ENCODE data around the gene COL4A3.
A peak's percentile ranks its signal among the peaks of the same experiment; 100 is the strongest.
"Not testable (repeated sequence)": the region's sequence is repeated elsewhere in the genome, so short reads cannot be mapped to it uniquely, and the experiment has no call there.

The COL4A3 gene

GRCh38 chr2:227219312-227220105, 55.1 kb downstream of the COL4A3 start:
- no peak for DNase-seq

- no peak for DNase-seq
Observed at GRCh38 chr2:227221120-227221519, 56.7 kb downstream of the COL4A3 start.

GRCh38 chr2:227222292-227222691, 57.9 kb downstream of the COL4A3 start:
- no peak for DNase-seq

DNA sequence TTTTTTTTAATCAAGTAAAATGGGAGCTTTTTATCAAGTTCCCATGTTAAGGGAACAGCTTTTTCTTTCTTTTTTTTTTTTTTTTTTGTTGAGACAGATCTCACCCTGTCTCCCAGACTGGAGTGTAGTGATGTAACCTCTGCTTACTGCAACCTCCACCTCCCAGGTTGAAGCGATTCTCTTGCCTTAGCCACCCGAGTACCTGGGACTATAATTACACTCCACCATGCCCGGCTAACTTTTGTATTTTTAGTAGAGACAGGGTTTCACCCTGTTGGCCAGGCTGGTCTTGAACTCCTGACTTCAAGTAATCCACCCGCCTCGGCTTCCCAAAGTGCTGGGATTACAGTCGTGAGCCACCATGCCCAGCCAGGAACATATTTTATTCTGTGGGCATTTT, 61.2 kb downstream of the COL4A3 start:
- DNase-seq: not testable (repeated sequence)

DNA sequence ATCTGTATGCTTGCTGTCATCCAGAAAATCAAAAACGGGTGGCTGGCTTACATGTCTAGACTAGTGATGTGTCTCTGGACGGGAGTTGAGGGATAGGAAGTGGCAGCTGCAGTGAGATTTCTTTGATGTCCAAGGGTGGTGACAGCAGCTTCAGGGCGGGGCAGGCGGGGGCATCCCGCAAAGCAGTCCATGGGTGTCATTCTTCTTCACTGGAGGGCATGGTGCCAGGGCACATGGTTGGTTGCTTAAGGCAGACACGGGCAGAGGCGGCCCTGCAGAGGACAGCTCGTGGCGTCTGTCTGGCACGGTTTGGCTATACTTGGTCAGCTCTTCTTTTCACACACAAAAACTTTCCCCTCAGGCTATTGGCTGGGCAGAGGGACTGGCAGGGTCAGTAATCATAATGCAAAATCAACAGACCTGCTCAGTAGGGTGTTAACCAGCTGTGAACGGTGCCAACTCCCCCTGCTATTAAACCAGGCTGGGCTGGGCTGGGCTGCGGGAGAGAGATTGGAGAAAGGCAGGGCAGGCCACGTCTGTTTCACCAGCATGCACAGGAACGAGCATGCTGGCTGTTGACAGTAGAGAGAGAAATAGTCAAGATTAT, 63.7 kb downstream of the COL4A3 start:
- DNase-seq: peak; percentile 6

DNA sequence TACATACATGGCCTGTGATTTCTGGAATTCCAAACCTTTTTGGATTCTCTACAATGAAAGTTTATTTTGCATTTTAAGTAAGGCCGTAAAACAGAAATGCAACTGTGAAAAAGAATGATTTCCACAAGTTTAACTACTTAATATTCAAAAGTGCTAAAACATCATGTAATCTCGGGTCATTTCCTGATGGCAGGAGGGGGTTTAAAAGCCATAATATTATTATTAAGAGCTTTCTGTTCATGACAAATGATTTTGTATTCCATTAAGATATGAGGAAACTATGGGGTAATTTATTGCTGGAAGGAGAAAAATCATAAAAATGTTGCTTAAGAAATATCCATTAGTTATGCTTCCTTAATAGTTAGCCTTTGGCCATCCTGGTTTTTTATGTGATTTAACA, 65.7 kb downstream of the COL4A3 start:
- no peak for DNase-seq

DNA sequence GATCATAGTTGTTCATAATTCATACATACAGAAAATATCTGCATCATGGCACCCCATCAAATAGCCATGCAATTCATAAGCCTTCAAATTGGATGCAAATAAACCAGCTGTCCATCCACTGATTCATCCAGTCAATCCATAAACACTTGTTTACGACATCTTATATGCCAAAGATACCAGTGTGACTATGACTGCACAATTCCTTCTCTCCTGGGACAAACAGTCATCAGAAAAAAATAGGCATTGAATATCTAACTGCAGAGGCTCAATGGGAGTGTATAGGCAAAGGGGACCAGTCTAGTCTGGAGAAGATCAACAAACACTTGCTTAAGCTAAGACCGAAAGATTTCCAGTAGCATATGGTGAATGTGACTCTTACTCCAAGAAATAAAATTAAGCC, 70.0 kb downstream of the COL4A3 start:
- DNase-seq: no peak

DNA sequence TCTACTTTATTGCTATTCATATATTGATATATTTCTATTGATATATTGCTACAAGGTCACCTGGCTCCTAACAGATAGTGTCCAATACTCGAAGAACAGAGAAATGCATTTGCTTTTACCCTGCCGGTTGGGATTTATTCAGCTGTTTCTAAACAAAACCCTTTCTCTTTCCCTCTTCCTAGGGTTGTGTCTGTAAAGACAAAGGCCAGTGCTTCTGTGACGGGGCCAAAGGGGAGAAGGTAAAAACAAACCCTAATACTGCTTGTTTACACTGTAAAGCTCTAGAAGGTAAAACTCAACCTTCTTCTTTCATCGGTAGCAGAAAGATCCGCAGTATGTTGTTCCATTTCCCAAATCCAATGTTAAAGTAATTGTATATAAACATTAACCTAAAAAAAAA, 73.4 kb downstream of the COL4A3 start:
- DNase-seq: no peak

GRCh38 chr2:227238238-227239237, 74.1 kb downstream of the COL4A3 start:
- DNase-seq: peak; percentile 28

DNA sequence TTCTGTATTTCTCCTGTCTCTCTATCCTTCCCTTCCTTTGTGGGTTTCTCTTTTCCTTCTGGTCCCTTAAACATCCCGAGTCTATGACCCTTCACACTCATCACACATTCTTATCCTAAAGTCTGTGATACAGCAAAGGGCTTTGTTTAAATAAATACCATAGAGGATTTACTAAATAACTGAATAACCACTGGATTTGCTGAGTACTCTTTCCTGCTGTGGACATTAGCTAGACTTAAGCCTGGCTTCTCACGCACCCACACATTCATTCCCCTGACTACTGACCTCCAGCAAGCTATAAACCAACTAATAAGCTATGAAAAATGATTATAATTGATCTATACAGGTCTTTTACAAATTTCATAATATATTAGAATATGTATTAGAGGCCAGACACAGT, 76.6 kb downstream of the COL4A3 start:
- DNase-seq: no peak

DNA sequence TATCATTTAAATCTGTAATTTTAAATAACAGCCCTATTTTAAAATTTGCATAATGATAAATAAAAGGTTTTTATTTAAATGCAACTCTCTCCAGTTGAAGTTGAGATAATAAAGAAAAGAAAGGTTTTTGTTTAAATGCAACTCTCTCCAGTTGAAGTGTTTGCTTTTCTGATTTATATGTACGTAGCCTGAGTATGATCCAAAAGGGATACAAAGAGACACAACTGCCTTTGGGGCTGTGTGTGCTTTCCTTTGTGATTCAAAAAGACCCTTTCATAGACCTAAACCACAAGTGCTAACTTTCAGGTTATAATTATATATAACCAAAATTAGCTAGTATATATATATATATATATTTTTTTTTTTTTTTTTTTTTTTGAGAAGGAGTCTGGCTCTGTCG, 84.5 kb downstream of the COL4A3 start:
- DNase-seq: no peak

- no peak for DNase-seq
Observed at GRCh38 chr2:227252831-227253230, 88.4 kb downstream of the COL4A3 start.

- DNase-seq: no peak
Observed at GRCh38 chr2:227256605-227257004, 92.2 kb downstream of the COL4A3 start.

DNA sequence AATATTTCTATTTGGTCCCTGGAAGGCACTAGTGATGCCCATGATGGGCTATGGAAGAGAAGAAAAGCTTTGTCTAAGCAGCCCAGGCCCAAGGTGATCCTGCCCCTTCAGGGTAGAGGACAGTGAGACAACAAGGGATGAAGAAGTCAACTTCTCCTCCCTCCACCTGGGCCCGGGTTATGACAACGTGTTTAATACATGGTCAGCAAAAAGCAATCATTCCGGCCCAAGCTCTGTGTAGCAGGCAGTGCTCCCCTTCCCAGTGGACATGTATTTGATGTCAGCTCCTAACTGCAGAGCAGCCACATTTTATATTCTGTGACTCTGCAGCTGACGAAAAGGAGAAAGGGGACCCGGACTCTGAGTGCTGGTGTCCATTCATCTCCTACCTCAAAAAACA, 93.4 kb downstream of the COL4A3 start:
- DNase-seq: no peak

- no peak for DNase-seq
Observed at GRCh38 chr2:227260041-227260440, 95.6 kb downstream of the COL4A3 start.

- no peak for DNase-seq
Observed at GRCh38 chr2:227267410-227268115, 103.1 kb downstream of the COL4A3 start.

GRCh38 chr2:227280895-227281294, 116.5 kb downstream of the COL4A3 start:
- no peak for DNase-seq

- no peak for DNase-seq
Observed at GRCh38 chr2:227285741-227286236, 121.4 kb downstream of the COL4A3 start.

GRCh38 chr2:227287771-227288170, 123.3 kb downstream of the COL4A3 start:
- no peak for DNase-seq

DNA sequence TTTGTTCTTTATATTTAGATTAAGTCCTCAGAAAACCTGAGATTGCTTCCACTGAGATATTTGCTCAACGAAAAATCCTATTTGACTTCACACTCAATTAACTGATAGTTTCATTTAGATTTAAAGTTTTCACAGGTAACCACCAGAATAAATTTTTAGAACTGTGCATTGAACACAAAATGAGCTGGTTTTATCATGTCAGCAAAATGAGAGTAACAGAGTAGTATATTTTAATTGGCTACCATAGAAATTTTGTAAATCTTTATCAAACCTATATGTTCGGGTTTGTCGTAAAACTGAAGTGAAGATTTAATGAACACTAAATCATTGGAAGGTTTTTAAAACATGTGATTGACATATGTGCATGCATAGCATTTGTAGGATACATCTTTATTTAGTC, 127.9 kb downstream of the COL4A3 start:
- no peak for DNase-seq

GRCh38 chr2:227293531-227293930, 129.1 kb downstream of the COL4A3 start:
- DNase-seq: no peak

DNA sequence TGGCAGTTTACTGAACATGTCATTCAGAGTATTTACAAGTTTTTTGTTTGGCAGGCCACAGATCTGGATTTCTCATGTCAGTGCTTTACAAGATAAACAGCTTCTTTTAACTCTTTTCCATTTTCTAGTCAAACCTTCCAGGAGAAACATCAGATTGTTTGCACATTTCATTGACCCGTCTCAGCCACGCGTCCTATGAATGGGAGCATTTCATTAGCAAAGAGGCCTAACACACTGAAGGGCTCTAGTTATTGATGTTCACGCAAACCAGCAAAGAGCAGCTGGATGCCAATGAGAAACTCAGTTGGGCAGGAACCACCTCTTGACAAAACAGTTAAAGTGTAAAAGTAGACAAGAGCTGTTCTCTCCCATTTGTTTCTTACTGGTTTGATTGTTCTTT, 131.4 kb downstream of the COL4A3 start:
- DNase-seq: peak; percentile 26
